Measurements from ENCODE around the gene LHFPL2.

The LHFPL2 gene

DNA sequence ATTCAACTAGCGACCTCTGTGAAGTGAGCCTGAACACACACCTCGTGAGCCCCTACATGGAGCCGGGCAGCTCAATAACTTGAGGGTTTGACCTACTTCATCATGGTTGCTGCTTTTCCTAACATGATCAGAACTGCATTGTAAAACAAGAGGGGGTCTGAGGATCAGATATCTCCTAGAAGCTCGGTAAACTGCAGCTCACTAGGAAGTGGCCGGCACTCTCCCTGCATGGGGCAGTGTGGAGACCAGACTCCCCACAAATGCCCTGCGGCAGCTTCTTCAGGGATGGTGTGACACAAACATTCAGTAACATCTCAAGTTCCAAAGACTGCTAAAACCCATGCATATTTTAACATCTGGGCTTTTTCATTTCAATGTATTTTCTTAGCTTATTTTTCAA is 18.5 kb downstream of the LHFPL2 start:
- TF ChIP-seq, protein P1, sequence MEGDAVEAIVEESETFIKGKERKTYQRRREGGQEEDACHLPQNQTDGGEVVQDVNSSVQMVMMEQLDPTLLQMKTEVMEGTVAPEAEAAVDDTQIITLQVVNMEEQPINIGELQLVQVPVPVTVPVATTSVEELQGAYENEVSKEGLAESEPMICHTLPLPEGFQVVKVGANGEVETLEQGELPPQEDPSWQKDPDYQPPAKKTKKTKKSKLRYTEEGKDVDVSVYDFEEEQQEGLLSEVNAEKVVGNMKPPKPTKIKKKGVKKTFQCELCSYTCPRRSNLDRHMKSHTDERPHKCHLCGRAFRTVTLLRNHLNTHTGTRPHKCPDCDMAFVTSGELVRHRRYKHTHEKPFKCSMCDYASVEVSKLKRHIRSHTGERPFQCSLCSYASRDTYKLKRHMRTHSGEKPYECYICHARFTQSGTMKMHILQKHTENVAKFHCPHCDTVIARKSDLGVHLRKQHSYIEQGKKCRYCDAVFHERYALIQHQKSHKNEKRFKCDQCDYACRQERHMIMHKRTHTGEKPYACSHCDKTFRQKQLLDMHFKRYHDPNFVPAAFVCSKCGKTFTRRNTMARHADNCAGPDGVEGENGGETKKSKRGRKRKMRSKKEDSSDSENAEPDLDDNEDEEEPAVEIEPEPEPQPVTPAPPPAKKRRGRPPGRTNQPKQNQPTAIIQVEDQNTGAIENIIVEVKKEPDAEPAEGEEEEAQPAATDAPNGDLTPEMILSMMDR (IDR thresholded peaks at IDR 0.05; ENCODE audit: insufficient read depth, low read length), result no peak
- DNase-seq (ENCODE audit: low read depth in 1 of 2, low spot score in 1 of 2), result no peak
- Histone ChIP-seq H3K27me3 (ENCODE audit: insufficient read depth, poor library complexity, severe bottlenecking) (no peaks in the 10 kb centered on the region), H3K27ac (replicated peaks) (no peak overlapping the region), H3K4me3 (replicated peaks; ENCODE audit: insufficient read depth, low read length) (no peak overlapping the region)

DNA sequence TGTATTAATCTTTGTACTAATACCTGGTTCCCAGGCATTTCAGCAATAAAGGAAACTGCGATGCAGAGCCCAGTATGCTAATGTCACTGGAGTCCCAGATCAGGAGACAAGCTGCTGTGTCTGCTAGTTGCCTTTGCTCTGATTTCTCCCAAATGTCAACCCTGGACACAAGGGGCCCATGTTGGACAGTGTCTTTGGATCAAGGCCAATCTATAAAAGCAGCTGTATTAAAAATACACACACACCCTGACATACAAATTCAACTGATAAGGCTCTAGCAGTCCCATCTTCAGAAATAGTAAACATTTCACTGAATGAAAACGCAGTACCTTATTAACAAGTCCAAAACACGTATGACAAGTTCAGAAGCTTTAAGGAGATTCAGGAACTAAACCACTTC is 18.9 kb downstream of the LHFPL2 start:
- Histone ChIP-seq H3K27ac (replicated peaks) (no peak overlapping the region), H3K27me3 (ENCODE audit: insufficient read depth, poor library complexity, severe bottlenecking) (no peaks in the 10 kb centered on the region), H3K4me3 (replicated peaks; ENCODE audit: insufficient read depth, low read length) (no peak overlapping the region)
- no peak for DNase-seq (ENCODE audit: low read depth in 1 of 2, low spot score in 1 of 2)
- TF ChIP-seq POLR2AphosphoS5 (IDR thresholded peaks at IDR 0.05; ENCODE audit: low read depth), result no peak
- TF ChIP-seq, protein P2, sequence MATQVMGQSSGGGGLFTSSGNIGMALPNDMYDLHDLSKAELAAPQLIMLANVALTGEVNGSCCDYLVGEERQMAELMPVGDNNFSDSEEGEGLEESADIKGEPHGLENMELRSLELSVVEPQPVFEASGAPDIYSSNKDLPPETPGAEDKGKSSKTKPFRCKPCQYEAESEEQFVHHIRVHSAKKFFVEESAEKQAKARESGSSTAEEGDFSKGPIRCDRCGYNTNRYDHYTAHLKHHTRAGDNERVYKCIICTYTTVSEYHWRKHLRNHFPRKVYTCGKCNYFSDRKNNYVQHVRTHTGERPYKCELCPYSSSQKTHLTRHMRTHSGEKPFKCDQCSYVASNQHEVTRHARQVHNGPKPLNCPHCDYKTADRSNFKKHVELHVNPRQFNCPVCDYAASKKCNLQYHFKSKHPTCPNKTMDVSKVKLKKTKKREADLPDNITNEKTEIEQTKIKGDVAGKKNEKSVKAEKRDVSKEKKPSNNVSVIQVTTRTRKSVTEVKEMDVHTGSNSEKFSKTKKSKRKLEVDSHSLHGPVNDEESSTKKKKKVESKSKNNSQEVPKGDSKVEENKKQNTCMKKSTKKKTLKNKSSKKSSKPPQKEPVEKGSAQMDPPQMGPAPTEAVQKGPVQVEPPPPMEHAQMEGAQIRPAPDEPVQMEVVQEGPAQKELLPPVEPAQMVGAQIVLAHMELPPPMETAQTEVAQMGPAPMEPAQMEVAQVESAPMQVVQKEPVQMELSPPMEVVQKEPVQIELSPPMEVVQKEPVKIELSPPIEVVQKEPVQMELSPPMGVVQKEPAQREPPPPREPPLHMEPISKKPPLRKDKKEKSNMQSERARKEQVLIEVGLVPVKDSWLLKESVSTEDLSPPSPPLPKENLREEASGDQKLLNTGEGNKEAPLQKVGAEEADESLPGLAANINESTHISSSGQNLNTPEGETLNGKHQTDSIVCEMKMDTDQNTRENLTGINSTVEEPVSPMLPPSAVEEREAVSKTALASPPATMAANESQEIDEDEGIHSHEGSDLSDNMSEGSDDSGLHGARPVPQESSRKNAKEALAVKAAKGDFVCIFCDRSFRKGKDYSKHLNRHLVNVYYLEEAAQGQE (IDR thresholded peaks at IDR 0.05; ENCODE audit: insufficient replicate concordance, low read depth), result no peak
- no peak for TF ChIP-seq SPI1 (IDR thresholded peaks at IDR 0.05; ENCODE audit: borderline replicate concordance, low read depth)
- TF ChIP-seq, protein P1 (IDR thresholded peaks at IDR 0.05; ENCODE audit: insufficient read depth, low read length), result no peak
- no peak for TF ChIP-seq GABPA (IDR thresholded peaks at IDR 0.05; ENCODE audit: low read depth)

DNA sequence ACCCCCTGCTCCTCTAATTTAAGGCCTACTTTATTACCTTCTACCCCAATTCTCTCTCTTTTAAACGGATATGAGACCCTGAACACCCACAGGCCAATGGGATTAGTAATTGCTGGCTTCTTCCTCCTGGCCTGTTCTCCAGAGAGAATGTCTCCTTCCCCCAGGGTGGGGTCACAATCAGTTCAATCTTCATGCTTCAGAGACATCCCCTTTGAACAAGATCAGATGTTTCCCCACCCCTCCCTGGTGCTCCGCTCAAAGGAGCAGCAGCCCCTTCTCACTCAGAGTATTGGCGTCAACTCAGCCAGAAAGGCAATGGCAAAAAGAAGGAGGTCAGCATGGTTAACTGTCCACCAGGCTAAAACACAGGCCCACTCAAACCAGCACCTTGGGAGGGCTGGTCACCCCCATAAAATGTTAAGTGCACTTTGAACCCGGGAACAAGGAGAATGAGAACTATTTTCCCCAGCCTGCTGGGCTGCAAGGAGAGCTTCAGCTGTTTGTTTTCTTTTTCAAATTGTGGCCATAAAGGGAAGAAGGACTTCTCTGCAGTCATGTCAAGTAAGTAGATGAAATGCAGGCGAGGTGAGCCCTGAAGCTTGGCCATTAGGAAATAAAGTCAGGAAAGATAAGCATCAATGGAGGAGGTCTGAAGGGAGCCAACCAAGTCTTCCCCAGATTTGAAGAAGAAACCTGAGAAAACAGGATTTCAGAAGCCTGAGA is 20.1 kb downstream of the LHFPL2 start:
- H3K27me3 ChIP-seq (ENCODE audit: insufficient read depth, poor library complexity, severe bottlenecking), result no peaks in the 10 kb centered on the region
- no peak for DNase-seq (ENCODE audit: low read depth in 1 of 2, low spot score in 1 of 2)
- H3K27ac ChIP-seq (replicated peaks), result no peak overlapping the region
- TF ChIP-seq POLR2AphosphoS5 (IDR thresholded peaks at IDR 0.05; ENCODE audit: low read depth) (no peak), SPI1 (IDR thresholded peaks at IDR 0.05; ENCODE audit: borderline replicate concordance, low read depth) (no peak), GABPA (IDR thresholded peaks at IDR 0.05; ENCODE audit: low read depth) (no peak)
- TF ChIP-seq, protein P1 (IDR thresholded peaks at IDR 0.05; ENCODE audit: insufficient read depth, low read length), result no peak
- TF ChIP-seq, protein P2 (IDR thresholded peaks at IDR 0.05; ENCODE audit: insufficient replicate concordance, low read depth), result no peak
- no peak overlapping the region for H3K4me3 ChIP-seq (replicated peaks; ENCODE audit: insufficient read depth, low read length)

DNA sequence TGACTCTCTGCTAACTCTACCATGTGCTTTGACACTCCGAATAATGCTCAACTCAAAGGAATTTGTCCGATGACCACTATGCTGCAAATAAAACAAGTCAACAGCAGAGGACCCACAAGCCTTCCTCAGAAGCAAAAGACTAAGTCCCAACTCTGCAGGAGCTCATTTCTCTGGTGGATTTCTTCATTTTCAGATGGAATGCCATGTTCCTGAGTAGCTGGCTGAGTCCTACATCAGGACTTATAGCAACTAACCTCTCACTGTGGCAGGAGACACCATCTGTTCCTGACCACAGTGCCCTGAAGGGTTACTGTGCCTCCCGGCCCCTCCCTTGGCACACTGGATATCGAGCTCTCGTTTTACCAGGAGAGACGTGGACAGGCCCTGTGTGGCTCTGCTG is 20.8 kb downstream of the LHFPL2 start:
- no peak for DNase-seq (ENCODE audit: low read depth in 1 of 2, low spot score in 1 of 2)
- Histone ChIP-seq H3K4me3 (replicated peaks; ENCODE audit: insufficient read depth, low read length) (no peak overlapping the region), H3K27me3 (ENCODE audit: insufficient read depth, poor library complexity, severe bottlenecking) (no peaks in the 10 kb centered on the region), H3K27ac (replicated peaks) (no peak overlapping the region)
- TF ChIP-seq POLR2AphosphoS5 (IDR thresholded peaks at IDR 0.05; ENCODE audit: low read depth) (no peak), GABPA (IDR thresholded peaks at IDR 0.05; ENCODE audit: low read depth) (no peak), SPI1 (IDR thresholded peaks at IDR 0.05; ENCODE audit: borderline replicate concordance, low read depth) (no peak)
- TF ChIP-seq, protein P1 (IDR thresholded peaks at IDR 0.05; ENCODE audit: insufficient read depth, low read length), result no peak
- TF ChIP-seq, protein P2 (IDR thresholded peaks at IDR 0.05; ENCODE audit: insufficient replicate concordance, low read depth), result no peak
